Osteocyte (in vitro differentiated cells): ENCODE measurements around the gene CD300E. TPM values are rescaled to one million over a fixed set of nuclear protein-coding genes. Genes with fewer than 3 reads are reported as not detected.
"Not testable (repeated sequence)": the region's sequence is repeated elsewhere in the genome, so short reads cannot be mapped to it uniquely, and the experiment has no call there.

Experiments
- DNase-seq: peaks from one replicate; pipeline ENCODE4 v3.0.0; 2021; ENCODE audit warnings: mixed read lengths; ENCODE audit not compliant: unreplicated experiment; ENCODE audit errors: extremely low spot score
- H3K27ac Mint-ChIP-seq: one replicate; pipeline ENCODE4 v1.8.0; 2021; ENCODE audit warnings: mild to moderate bottlenecking, mixed read lengths; ENCODE audit not compliant: unreplicated experiment
- H3K27me3 Mint-ChIP-seq: one replicate; pipeline ENCODE4 v1.8.0; 2021; ENCODE audit warnings: mixed read lengths; ENCODE audit not compliant: unreplicated experiment
- H3K36me3 Mint-ChIP-seq: one replicate; pipeline ENCODE4 v1.8.0; 2021; ENCODE audit warnings: mixed read lengths; ENCODE audit not compliant: unreplicated experiment
- H3K4me1 Mint-ChIP-seq: one replicate; pipeline ENCODE4 v1.8.0; 2021; ENCODE audit warnings: mixed read lengths; ENCODE audit not compliant: unreplicated experiment
- H3K4me3 Mint-ChIP-seq: one replicate; pipeline ENCODE4 v1.8.0; 2021; ENCODE audit warnings: mild to moderate bottlenecking, moderate library complexity, mixed read lengths; ENCODE audit not compliant: unreplicated experiment
- H3K9me3 Mint-ChIP-seq: one replicate; pipeline ENCODE4 v1.8.0; 2021; ENCODE audit warnings: mixed read lengths; ENCODE audit not compliant: unreplicated experiment
- total RNA-seq: library from RNA; stranded (reverse); gene quantifications from 2 replicates; pipeline ENCODE4 v1.2.1, GENCODE V29; 2021
- TF ChIP-seq, protein P1 (sequence below): fragments of 200-600 bp; sonication (generic); IDR thresholded peaks from 2 replicates; pipeline ENCODE4 v1.5.0; 2021; ENCODE audit warnings: antibody characterized with exemption, mild to moderate bottlenecking, moderate library complexity

Gene CD300E
- total RNA-seq, 1 donor from 2014 or later = not detected

DNA sequence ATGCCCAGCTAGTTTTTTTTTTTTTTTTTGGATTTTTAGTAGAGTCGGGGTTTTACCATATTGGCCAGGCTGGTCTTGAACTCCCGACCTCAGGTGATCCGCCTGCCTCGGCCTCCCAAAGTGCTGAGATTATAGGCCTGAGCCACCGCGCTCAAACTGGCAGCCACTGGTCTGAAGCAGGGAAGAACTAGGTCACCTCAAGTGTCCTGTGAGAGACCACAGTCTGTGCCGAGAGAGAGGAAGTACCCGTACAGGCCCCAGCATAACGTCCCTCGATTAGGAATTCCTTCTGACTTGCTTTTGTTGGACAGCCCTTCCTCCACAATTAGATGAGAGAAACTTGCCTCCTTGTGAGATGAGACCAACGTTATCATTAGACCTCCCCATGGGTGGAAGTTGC lies 13.7 kb upstream of the CD300E start:
- Mint-ChIP-seq H3K4me3 (no peak overlapping the region), H3K27ac (no peak overlapping the region), H3K27me3 (peaks cover 17% of the 10 kb centered on the region), H3K36me3 (no peaks in the 10 kb centered on the region), H3K4me1 (no peaks in the 10 kb centered on the region), H3K9me3 (no peaks in the 10 kb centered on the region)
- DNase-seq = no peak
- TF ChIP-seq, protein P1, sequence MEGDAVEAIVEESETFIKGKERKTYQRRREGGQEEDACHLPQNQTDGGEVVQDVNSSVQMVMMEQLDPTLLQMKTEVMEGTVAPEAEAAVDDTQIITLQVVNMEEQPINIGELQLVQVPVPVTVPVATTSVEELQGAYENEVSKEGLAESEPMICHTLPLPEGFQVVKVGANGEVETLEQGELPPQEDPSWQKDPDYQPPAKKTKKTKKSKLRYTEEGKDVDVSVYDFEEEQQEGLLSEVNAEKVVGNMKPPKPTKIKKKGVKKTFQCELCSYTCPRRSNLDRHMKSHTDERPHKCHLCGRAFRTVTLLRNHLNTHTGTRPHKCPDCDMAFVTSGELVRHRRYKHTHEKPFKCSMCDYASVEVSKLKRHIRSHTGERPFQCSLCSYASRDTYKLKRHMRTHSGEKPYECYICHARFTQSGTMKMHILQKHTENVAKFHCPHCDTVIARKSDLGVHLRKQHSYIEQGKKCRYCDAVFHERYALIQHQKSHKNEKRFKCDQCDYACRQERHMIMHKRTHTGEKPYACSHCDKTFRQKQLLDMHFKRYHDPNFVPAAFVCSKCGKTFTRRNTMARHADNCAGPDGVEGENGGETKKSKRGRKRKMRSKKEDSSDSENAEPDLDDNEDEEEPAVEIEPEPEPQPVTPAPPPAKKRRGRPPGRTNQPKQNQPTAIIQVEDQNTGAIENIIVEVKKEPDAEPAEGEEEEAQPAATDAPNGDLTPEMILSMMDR = no peak

DNA sequence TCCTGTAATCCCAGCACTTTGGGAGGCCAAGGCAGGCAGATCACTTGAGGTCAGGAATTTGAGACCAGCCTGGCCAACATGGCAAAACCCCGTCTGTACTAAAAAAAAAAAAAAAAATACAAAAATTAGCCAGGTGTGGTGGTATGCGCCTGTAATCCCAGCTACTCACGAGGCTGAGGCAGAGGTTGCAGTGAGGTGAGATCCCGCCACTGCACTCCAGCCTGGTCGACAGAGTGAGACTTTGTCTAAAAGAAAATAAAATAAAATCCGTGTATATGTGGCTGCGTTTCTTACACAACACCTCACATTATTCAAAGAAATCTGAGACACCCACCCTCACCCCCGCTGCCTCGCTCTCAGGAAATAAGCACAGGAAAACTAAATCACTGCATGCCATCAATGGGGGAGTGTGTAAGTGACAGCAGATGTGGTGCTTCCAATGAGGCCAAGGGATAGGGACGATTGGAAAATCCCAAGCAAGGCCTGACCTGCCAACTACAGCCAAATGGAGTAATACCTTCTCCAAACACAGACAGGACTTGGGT lies 13.1 kb upstream of the CD300E start:
- H3K27me3 Mint-ChIP-seq = peaks cover 11% of the 10 kb centered on the region
- not testable (repeated sequence) for H3K4me3 Mint-ChIP-seq, H3K9me3 Mint-ChIP-seq, H3K4me1 Mint-ChIP-seq, H3K27ac Mint-ChIP-seq, H3K36me3 Mint-ChIP-seq, DNase-seq

DNA sequence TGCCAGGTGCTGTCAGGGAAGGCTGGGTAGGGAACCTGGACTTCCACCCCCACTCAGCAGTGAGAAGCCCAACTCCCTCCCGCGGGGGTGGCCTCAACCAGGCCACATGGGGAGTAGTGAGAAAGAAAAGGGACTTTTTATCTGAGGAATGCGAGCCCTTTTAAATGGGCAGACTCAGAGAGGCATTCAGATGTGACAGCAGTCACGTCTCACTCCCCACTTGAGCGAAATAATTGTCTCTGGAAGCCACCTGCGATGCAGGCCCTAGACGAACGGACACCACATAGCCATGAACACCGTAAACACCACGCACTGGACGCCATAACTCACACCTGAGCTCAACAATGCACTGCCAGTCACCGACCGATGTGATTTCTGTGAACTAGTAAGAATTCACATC lies 11.9 kb upstream of the CD300E start:
- Mint-ChIP-seq H3K36me3 (no peaks in the 10 kb centered on the region), H3K4me3 (no peak overlapping the region), H3K4me1 (no peaks in the 10 kb centered on the region), H3K27me3 (peaks cover 13% of the 10 kb centered on the region), H3K27ac (no peak overlapping the region), H3K9me3 (no peaks in the 10 kb centered on the region)
- DNase-seq = no peak
- TF ChIP-seq, protein P1 = no peak

DNA sequence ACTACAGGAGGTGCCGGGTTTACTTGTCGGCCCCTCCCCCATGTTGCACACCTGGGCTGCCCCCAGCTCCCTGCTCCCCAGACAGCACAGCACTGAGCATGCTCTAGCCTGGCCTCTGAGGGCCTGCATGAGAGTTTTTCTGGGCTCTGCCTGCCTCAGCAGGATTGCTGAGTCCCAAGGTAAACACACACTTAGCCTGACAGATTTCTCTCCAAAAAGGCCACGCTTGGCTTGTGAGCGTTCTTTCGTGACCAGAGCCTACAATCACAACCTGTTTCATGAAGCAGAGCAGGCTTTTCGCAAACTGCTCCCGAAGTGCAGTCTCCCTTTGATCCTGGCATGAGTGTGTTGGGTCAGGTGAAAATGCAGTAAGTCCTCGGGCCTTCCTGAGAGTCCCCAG lies 9.8 kb upstream of the CD300E start:
- TF ChIP-seq, protein P1 = no peak
- H3K4me1 Mint-ChIP-seq = no peaks in the 10 kb centered on the region
- peaks cover 17% of the 10 kb centered on the region for H3K27me3 Mint-ChIP-seq
- H3K9me3 Mint-ChIP-seq = no peaks in the 10 kb centered on the region
- no peak overlapping the region for H3K27ac Mint-ChIP-seq
- no peak overlapping the region for H3K4me3 Mint-ChIP-seq
- no peak for DNase-seq
- H3K36me3 Mint-ChIP-seq = no peaks in the 10 kb centered on the region

DNA sequence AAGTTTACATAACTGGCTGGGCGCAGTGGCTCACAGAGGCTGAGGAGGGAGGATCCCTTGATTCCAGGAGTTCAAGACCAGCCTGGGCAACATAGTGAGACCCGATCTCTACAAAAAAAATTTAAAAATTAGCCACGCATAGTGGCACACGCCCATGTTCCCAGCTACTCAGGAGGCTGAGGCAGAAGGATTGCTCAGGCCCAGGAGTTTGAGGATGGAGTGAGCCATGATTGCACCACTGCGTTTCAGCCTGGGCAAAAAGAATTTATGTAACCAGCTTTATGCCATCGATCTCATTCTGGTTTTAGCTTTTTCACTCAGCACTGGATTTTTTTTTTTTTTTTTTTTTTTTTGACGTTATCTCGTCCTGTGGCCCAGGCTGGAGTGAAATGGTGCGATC lies 9.1 kb upstream of the CD300E start:
- Mint-ChIP-seq H3K27me3 (peaks cover 17% of the 10 kb centered on the region), H3K4me3 (no peak overlapping the region), H3K27ac (no peak overlapping the region), H3K36me3 (no peaks in the 10 kb centered on the region), H3K4me1 (no peaks in the 10 kb centered on the region), H3K9me3 (no peaks in the 10 kb centered on the region)
- no peak for DNase-seq
- TF ChIP-seq, protein P1 = no peak
